GM21367 (cell line): ENCODE data around the gene NUTM2G.
"Not testable (repeated sequence)": the region's sequence is repeated elsewhere in the genome, so short reads cannot be mapped to it uniquely, and the experiment has no call there.

Experiments
- ATAC-seq: cut with Tn5 transposase; IDR thresholded peaks from one replicate; pipeline ENCODE4 v1.9.1; 2021; ENCODE audit not compliant: unreplicated experiment

The NUTM2G gene

DNA sequence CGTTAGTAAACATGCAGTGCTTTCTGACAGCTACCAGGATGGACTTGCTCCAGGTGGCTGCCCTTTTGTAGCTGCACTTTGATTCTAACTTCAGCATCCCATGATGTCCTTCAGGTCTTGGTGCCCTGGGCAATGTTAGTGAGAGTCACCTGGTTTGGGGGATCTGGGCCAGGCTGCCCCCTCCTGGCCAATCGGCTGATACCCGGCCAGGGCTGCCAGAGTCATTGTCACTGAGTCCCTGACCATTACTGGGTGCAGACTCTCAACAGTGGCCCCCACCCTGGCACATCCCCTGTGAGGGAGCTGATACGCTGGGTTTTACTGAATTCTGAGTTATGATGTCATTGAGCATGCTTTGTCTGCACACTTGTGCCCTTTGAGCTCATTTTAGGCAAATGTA lies 13.5 kb downstream of the NUTM2G start:
- not testable (repeated sequence) for ATAC-seq

- not testable (repeated sequence) for ATAC-seq
These were observed 20.7 kb downstream of the NUTM2G start for GRCh38 chr9:96949346-96949745.

DNA sequence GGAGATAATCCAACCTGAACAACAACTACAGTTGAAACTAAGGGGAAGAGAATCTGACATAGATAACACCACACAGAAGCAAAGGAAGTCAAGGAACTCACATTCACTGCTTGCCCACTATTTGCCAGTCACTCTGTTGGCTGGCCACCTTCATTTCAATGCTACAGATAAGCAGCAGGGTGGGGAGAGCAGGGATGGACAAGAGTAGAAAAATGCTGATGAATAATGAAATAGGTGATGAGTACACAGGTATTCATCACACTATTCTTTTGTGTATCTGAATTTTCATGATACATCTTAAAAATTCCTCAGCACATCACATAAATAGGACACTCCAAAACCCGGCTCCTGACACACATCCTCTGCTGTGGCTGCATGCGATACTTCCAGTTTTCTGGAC lies 21.9 kb downstream of the NUTM2G start:
- not testable (repeated sequence) for ATAC-seq

- ATAC-seq: not testable (repeated sequence)
These were observed 38.9 kb downstream of the NUTM2G start for GRCh38 chr9:96967591-96967990.

GRCh38 chr9:96972552-96972951 lies 43.9 kb downstream of the NUTM2G start:
- not testable (repeated sequence) for ATAC-seq

DNA sequence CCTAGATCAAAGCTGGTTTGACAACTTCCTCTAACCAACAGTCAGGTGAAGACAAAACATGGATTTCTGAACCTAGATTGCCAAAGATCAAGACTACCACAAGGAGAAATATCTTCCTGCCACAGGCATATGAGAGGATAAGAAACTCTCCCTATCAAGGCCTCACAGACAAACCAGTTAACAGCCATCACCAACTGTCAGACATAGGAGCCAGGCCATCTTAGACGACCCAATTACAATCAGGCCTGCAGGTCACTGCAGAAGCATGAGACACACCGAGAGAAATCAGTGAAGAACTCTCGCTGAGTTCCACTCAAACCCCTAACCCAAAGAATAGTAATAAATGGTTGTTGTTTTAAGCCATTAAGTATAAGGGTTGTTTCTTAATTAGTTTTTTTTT lies 45.4 kb downstream of the NUTM2G start:
- ATAC-seq: not testable (repeated sequence)

DNA sequence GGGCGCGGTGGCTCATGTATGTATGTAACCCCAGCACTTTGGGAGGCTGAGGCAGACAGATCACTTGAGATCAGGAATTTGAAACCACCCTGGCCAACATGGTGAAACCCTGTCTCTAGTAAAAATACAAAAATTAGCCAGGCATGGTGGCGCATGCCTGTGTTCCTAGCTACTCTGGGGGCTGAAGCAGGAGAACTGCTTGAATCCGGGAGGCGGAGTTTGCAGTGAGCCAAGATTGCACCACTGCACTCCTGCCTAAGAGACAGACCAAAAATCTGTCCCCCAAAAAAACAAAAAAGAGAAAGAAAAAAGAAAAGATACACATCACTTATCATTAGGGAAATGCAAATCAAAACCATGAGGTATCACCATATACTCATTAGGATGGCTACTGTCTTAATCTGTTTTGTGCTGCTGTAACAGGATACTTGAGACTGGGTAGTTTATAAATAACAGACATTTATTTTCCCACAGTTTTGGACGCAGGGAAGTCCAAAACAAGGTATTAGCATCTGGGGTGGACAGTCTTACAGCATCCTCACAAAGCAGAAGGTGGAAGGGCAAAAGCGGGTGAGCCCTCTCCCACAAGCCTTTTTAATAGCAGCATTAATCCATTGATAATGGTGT lies 55.0 kb downstream of the NUTM2G start:
- not testable (repeated sequence) for ATAC-seq

DNA sequence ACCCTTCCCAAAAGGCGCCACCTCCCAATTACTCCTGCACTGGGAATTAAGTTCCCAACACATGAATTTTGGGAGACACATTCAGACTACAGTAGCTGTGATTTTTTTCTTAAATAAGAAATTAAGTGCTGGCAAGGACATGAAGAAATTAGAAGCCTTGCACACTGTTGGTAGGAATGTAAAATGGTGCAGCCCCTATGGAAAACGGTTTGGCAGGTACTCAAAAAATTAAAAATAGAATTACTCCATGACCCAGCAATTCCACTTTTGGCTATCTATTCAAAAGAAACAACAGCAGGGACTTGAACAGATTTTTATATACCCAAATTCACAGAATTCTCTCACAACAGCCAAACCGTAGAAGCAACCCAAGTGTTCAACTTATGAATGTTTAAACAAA lies 55.5 kb downstream of the NUTM2G start:
- ATAC-seq: not testable (repeated sequence)

DNA sequence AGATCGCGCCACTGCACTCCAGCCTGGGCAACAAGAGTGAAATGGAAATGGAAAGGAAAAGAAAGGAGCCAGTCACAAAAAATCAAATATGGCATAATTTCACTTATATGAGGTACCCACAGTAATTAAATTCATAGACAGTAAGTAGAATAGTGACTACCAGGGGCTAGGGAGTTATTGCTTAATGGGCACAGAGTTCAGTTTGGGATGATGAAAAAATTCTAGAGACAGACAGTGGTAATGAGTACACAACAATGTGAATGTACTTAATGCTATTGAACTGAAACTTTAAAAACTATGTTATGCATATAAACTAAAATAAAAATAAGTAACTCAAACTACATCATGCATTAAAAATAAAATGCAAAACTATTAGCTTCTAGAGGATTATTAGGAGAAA lies 56.2 kb downstream of the NUTM2G start:
- ATAC-seq: not testable (repeated sequence)
